Upper lobe of right lung (tissue), 1 donor: Measurements from ENCODE around the gene MGME1. TPM values are rescaled to one million over a fixed set of nuclear protein-coding genes. Genes with fewer than 3 reads are reported as not detected.

ENCODE experiments used
- ATAC-seq: fragments of 200-7000 bp; cut with Tn5 transposase; one replicate; pipeline ENCODE4 v1.9.1; 2020; ENCODE audit warnings: mild to moderate bottlenecking, moderate library complexity
- DNase-seq: peaks from one replicate; pipeline ENCODE4 v3.0.0-alpha.2; 2020
- H3K27ac ChIP-seq: fragments of 200-600 bp; one replicate; pipeline ENCODE4 v1.8.0; 2022
- H3K27me3 ChIP-seq: fragments of 200-600 bp; one replicate; pipeline ENCODE4 v1.8.0; 2022; ENCODE audit warnings: mild to moderate bottlenecking
- H3K36me3 ChIP-seq: fragments of 200-600 bp; one replicate; pipeline ENCODE4 v1.8.0; 2022
- H3K4me1 ChIP-seq: fragments of 200-600 bp; one replicate; pipeline ENCODE4 v1.8.0; 2022
- H3K4me3 ChIP-seq: fragments of 200-600 bp; one replicate; pipeline ENCODE4 v1.8.0; 2022; ENCODE audit warnings: mild to moderate bottlenecking
- H3K9me3 ChIP-seq: fragments of 200-600 bp; one replicate; pipeline ENCODE4 v1.8.0; 2022
- CTCF ChIP-seq: fragments of 200-600 bp; IDR thresholded peaks from one replicate; pipeline ENCODE4 v1.8.0; 2022; ENCODE audit warnings: antibody characterized with exemption
- intact Hi-C: fragments of 100-400 bp; cut with DNase I; formaldehyde crosslinking; loops from one replicate; pipeline ENCODE4 v1.11.0; 2022
- total RNA-seq: library from RNA; stranded (reverse); fragmentation: NEBNext Ultra II Directional; extraction: Animal tissue kit (Norgen Biotek cat#: 25700); gene quantifications from one replicate; pipeline ENCODE4 v1.2.1, GENCODE V29; 2021
- donor health status: DM: no; HTN: yes; CAD: no; lungs with severe emphysema.

Gene MGME1
- total RNA-seq, 1 donor from 2014 or later = 10.2 TPM

GRCh38 chr20:17969884-17970409 lies 1.1 kb downstream of the MGME1 start:
- peaks cover 61% of the 10 kb centered on the region for H3K4me1 ChIP-seq
- no peaks in the 10 kb centered on the region for H3K9me3 ChIP-seq
- peak overlapping the region; percentile 96 for H3K4me3 ChIP-seq
- no peaks in the 10 kb centered on the region for H3K27me3 ChIP-seq
- H3K36me3 ChIP-seq = no peaks in the 10 kb centered on the region
- ATAC-seq = peak; percentile 1
- intact Hi-C loops = no loop called here
- peak overlapping the region; percentile 99 for H3K27ac ChIP-seq
- TF ChIP-seq CTCF = no peak
- no peak for DNase-seq

GRCh38 chr20:17971300-17972013 lies 2.6 kb downstream of the MGME1 start:
- peak overlapping the region; percentile 99 for H3K27ac ChIP-seq
- H3K4me1 ChIP-seq = peaks cover 46% of the 10 kb centered on the region
- DNase-seq (no peak), ATAC-seq (no peak)
- no peaks in the 10 kb centered on the region for H3K27me3 ChIP-seq
- TF ChIP-seq CTCF = no peak
- intact Hi-C loops = no loop called here
- no peaks in the 10 kb centered on the region for H3K9me3 ChIP-seq
- peak overlapping the region; percentile 96 for H3K4me3 ChIP-seq
- peaks cover 11% of the 10 kb centered on the region for H3K36me3 ChIP-seq

- H3K27ac ChIP-seq = peak overlapping the region; percentile 99
- TF ChIP-seq CTCF = no peak
- ATAC-seq = no peak
- H3K36me3 ChIP-seq = peaks cover 17% of the 10 kb centered on the region
- H3K4me1 ChIP-seq = peaks cover 42% of the 10 kb centered on the region
- DNase-seq = no peak
- intact Hi-C loops = no loop called here
- H3K9me3 ChIP-seq = no peaks in the 10 kb centered on the region
- no peaks in the 10 kb centered on the region for H3K27me3 ChIP-seq
- H3K4me3 ChIP-seq = no peak overlapping the region
Observed at GRCh38 chr20:17972121-17972520, 3.3 kb downstream of the MGME1 start.

DNA sequence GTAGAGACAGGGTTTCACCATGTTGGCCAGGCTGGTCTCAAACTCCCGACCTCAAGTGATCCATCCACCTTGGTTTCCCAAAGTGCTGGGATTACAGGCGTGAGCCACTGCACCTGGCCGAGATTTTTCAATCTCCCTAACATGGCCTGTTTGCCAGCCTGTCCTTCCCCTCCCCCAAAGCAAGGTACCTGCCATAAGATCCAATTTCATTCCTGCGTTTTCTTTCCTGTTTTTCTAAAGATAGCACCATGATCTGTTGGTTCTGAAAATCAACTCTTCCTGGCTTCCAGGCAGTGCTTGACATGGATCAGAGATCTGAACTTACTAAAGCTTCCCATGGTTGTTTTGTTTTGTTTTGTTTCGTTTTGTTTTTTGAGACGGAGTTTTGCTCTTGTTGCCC lies 7.5 kb downstream of the MGME1 start:
- no peaks in the 10 kb centered on the region for H3K27me3 ChIP-seq
- no peak for ATAC-seq
- TF ChIP-seq CTCF = no peak
- H3K4me3 ChIP-seq = no peak overlapping the region
- DNase-seq = no peak
- H3K9me3 ChIP-seq = no peaks in the 10 kb centered on the region
- peaks cover 24% of the 10 kb centered on the region for H3K36me3 ChIP-seq
- peaks cover 27% of the 10 kb centered on the region for H3K4me1 ChIP-seq
- intact Hi-C loops = no loop called here
- no peak overlapping the region for H3K27ac ChIP-seq

DNA sequence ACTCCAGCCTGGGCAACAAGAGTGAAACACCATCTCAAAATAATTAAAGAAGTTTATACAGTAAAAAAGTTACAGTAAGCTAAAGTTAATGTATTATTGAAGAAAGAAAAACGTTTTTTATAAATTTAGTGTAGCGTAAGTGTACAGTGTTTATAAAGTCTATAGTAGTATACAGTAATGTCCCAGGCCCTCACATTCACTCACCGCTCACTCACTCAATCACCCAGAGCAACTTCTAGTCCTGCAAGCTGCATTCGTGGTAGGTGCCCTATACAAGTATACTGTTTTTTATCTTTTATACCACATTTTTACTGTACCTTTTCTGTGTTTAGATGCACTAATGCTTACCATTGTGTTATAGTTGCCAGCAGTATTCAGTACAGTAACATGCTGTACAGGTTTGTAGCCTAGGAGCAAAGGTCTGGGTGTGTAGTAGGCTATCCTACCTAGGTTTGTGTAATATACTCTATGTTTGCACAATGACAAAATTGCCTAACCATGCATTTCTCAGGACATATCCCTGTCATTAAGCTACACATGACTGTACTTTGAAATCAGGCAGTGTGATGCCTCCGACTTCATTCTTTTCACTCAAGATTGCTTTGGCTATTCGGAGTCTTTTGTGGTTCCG lies 16.7 kb downstream of the MGME1 start:
- no peaks in the 10 kb centered on the region for H3K27me3 ChIP-seq
- intact Hi-C loops = no loop called here
- ATAC-seq (peak; percentile 45), DNase-seq (no peak)
- no peaks in the 10 kb centered on the region for H3K9me3 ChIP-seq
- no peak for TF ChIP-seq CTCF
- peaks cover 19% of the 10 kb centered on the region for H3K36me3 ChIP-seq
- H3K27ac ChIP-seq = no peak overlapping the region
- no peak overlapping the region for H3K4me3 ChIP-seq
- H3K4me1 ChIP-seq = no peaks in the 10 kb centered on the region
